ENCODE data around the gene FASLG.

The FASLG gene

GRCh38 chr1:172653015-172653709, 5.7 kb upstream of the FASLG start:
- TF ChIP-seq CTCF (conservative IDR thresholded peaks at IDR 0.05; ENCODE audit: low read depth, low read length) = no peak
- peak; percentile 73 for DNase-seq (ENCODE audit: low read depth)
- H3K4me3 ChIP-seq (ENCODE audit: low read depth, low read length) = no peak overlapping the region

- DNase-seq (ENCODE audit: low read depth) = peak; percentile 68
- TF ChIP-seq CTCF (conservative IDR thresholded peaks at IDR 0.05; ENCODE audit: low read depth, low read length) = no peak
- H3K4me3 ChIP-seq (ENCODE audit: low read depth, low read length) = no peak overlapping the region
These were observed 4.4 kb upstream of the FASLG start for GRCh38 chr1:172654535-172654934.

DNA sequence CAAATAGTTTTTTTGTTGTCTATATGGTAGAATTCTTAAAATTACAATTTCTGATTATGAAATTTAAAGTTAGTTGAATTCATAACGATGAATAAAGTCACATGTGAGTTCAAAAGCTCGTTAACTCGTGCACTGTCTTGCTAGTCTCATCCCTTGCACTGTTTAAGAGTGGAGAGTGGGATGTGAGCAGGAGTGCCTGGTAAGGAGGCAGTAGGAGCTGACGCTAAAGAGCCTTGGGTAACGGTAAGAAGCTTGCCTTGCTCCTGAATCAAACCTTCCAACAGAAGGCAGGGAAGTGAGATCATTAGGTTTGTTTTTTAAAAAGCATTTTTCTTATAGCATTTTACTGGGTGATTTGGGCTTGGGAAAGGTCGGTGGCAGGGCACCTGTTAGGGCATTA, 2.3 kb upstream of the FASLG start:
- no peak for DNase-seq (ENCODE audit: low read depth)
- no peak overlapping the region for H3K4me3 ChIP-seq (ENCODE audit: low read depth, low read length)
- TF ChIP-seq CTCF (conservative IDR thresholded peaks at IDR 0.05; ENCODE audit: low read depth, low read length) = no peak

DNA sequence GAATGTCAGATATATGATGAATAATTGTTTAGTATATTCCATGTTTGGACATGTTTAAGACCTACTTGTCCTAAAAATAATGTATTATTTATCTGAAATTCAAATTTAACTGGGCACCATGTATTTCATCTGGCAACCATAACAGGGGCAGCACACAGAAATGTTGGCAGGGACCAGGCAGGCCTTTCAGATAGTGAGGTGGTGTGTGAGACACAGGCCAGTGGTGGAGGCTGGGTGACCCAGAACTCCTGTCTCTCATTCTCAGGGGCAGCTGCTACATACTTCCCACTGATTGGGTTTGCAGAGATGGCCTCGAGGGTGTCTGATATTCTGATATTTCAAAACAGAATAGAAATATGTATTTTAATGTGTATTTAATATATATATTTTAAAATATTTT, 1.3 kb upstream of the FASLG start:
- TF ChIP-seq CTCF (conservative IDR thresholded peaks at IDR 0.05; ENCODE audit: low read depth, low read length) = no peak
- no peak overlapping the region for H3K4me3 ChIP-seq (ENCODE audit: low read depth, low read length)
- DNase-seq (ENCODE audit: low read depth) = no peak

DNA sequence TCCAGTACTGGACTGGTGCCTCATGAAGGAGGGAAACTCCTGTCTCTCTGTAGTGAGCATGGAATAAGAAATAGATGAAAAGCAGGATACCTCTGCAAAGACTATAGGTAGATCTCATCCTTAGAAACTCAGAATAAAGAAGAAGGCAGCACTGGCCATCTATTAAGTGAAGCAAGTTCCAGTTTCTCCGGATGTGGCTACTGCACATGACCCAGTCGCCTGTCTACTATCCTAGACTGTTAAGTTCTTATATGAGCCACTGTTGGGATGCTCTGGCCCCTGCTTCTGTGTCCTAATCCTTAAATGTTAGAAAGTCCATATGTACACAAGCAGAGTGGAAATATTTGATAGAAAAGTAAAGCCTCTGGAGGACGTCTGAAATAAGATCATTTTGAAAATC, 2.2 kb downstream of the FASLG start:
- no peak for DNase-seq (ENCODE audit: low read depth)
- no peak overlapping the region for H3K4me3 ChIP-seq (ENCODE audit: low read depth, low read length)
- TF ChIP-seq CTCF (conservative IDR thresholded peaks at IDR 0.05; ENCODE audit: low read depth, low read length) = no peak

GRCh38 chr1:172662464-172663109, 3.7 kb downstream of the FASLG start:
- peak; percentile 97 for DNase-seq (ENCODE audit: low read depth)
- H3K4me3 ChIP-seq (ENCODE audit: low read depth, low read length) = peak overlapping the region; percentile 7
- TF ChIP-seq CTCF (conservative IDR thresholded peaks at IDR 0.05; ENCODE audit: low read depth, low read length) = no peak

DNA sequence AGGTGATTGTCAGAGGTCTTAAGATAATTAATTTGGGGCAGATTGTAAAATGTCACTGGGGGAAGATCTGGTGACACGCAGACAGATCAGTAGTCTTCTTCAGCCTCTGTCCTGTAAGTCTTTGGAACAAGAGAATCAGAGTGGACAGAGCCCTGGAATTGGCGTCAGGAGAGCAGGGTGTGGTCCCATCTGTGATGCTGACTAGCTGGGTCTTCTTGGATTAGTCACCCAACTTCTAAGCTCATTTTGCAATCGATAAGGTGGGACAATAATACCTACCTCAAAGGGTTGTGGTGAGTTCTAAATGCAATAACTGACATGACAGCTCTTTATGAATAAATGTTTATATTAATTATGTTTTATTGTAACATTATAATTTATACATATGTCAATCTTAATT, 4.8 kb downstream of the FASLG start:
- TF ChIP-seq CTCF (conservative IDR thresholded peaks at IDR 0.05; ENCODE audit: low read depth, low read length) = no peak
- no peak for DNase-seq (ENCODE audit: low read depth)
- no peak overlapping the region for H3K4me3 ChIP-seq (ENCODE audit: low read depth, low read length)

All from choroid plexus epithelial cell (primary cell).